IMR-90 (cell line): ENCODE results near the gene MAGI1.

Experiments used
- POLR2A ChIP-seq: IDR thresholded peaks from 2 replicates; pipeline ENCODE4 v1.6.1; 2012; ENCODE audit warnings: mild to moderate bottlenecking, low read depth, low read length
- RAD21 ChIP-seq: IDR thresholded peaks from 2 replicates; pipeline ENCODE4 v1.6.1; 2012; ENCODE audit warnings: low read length, improper control_type of control experiment
- SMC3 ChIP-seq: fragments of 150-350 bp; IDR thresholded peaks from 2 replicates; pipeline ENCODE4 v1.6.1; 2016; ENCODE audit warnings: low read depth, mild to moderate bottlenecking, antibody characterized with exemption, low read length, moderate library complexity
- TF ChIP-seq, protein P1 (sequence below): conservative IDR thresholded peaks from 2 replicates; pipeline ENCODE4 v1.5.1; 2012; ENCODE audit warnings: mild to moderate bottlenecking, low read depth, low read length, improper control_type of control experiment
- TF ChIP-seq, protein P2 (sequence below): fragments of 150-350 bp; IDR thresholded peaks from 2 replicates; pipeline ENCODE4 v1.6.1; 2017; ENCODE audit warnings: mild to moderate bottlenecking, antibody characterized with exemption, low read length, low read depth

DNA sequence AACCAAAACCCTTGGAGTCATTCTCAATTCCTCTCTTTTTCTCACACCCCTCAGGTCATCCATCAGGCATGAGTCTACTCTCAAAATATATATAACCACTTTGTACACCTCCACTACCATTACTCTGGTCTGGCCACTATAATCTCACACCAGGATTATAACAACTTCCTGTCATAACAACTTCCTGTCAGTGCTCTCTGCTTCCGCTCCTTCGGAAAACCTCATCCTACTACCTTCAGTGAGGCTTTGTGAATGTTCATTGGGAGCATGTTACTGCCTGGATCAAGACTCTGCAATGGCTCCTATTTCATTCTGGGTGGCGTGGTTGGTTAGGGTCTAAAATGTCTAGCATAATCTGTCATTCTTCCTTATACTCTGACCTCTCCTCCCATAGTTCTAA lies 447.4 kb downstream of the MAGI1 start:
- TF ChIP-seq, protein P1, sequence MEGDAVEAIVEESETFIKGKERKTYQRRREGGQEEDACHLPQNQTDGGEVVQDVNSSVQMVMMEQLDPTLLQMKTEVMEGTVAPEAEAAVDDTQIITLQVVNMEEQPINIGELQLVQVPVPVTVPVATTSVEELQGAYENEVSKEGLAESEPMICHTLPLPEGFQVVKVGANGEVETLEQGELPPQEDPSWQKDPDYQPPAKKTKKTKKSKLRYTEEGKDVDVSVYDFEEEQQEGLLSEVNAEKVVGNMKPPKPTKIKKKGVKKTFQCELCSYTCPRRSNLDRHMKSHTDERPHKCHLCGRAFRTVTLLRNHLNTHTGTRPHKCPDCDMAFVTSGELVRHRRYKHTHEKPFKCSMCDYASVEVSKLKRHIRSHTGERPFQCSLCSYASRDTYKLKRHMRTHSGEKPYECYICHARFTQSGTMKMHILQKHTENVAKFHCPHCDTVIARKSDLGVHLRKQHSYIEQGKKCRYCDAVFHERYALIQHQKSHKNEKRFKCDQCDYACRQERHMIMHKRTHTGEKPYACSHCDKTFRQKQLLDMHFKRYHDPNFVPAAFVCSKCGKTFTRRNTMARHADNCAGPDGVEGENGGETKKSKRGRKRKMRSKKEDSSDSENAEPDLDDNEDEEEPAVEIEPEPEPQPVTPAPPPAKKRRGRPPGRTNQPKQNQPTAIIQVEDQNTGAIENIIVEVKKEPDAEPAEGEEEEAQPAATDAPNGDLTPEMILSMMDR: no peak
- TF ChIP-seq, protein P2, sequence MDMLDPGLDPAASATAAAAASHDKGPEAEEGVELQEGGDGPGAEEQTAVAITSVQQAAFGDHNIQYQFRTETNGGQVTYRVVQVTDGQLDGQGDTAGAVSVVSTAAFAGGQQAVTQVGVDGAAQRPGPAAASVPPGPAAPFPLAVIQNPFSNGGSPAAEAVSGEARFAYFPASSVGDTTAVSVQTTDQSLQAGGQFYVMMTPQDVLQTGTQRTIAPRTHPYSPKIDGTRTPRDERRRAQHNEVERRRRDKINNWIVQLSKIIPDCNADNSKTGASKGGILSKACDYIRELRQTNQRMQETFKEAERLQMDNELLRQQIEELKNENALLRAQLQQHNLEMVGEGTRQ: no peak
- no peak for TF ChIP-seq SMC3
- TF ChIP-seq RAD21: no peak
- no peak for TF ChIP-seq POLR2A
